GM06990 (cell line): ENCODE results near the gene GGA1.
A peak's percentile ranks its signal among the peaks of the same experiment; 100 is the strongest.
"Not testable (repeated sequence)": the region's sequence is repeated elsewhere in the genome, so short reads cannot be mapped to it uniquely, and the experiment has no call there.

Source experiments
- DNase-seq: peaks from one replicate; pipeline ENCODE4 v3.0.0-alpha.2; 2011; ENCODE audit not compliant: insufficient read length; ENCODE audit errors: extremely low read depth
- H3K27me3 ChIP-seq: replicated peaks from 2 replicates; pipeline ENCODE4 v1.6.0; 2011; ENCODE audit warnings: low read length; ENCODE audit not compliant: control insufficient read depth, insufficient read depth
- H3K36me3 ChIP-seq: 2 replicates; pipeline ENCODE4 v1.5.1; 2011; ENCODE audit warnings: low read length; ENCODE audit not compliant: control insufficient read depth, insufficient read depth
- H3K4me3 ChIP-seq: replicated peaks from 2 replicates; pipeline ENCODE4 v1.5.1; 2011; ENCODE audit warnings: low read depth, mild to moderate bottlenecking, control low read depth, low read length
- TF ChIP-seq, protein P1 (sequence below): IDR thresholded peaks from 2 replicates; pipeline ENCODE4 v1.5.1; 2011; ENCODE audit warnings: low read length, control low read depth, mild to moderate bottlenecking, inconsistent platforms; ENCODE audit not compliant: insufficient read depth, poor library complexity, severe bottlenecking

GGA1 gene

DNA sequence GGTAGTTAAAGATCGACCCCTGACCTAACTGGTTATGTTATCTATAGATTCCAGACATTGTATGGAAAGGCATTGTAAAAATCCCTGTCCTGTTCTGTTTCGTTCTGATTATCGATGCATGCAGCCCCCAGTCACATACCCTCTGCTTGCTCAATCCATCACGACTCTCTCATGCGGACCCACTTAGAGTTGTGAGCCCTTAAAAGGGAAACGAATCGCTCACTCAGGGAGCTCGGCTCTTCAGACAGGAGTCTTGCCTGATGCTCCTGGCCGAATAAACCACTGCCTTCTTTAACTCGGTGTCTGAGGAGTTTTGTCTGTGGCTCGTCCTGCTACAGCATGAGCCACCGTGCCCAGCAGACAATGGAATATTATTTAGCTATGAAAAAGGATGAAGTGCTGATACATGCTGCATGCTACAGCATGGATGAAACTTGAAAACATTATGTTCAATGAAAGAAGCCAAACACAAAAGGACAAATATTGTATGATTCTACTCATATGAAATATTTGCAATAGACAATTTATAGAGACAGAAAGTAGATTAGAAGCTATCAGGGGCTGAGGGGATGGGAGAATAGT is 16.7 kb upstream of the GGA1 start:
- TF ChIP-seq, protein P1, sequence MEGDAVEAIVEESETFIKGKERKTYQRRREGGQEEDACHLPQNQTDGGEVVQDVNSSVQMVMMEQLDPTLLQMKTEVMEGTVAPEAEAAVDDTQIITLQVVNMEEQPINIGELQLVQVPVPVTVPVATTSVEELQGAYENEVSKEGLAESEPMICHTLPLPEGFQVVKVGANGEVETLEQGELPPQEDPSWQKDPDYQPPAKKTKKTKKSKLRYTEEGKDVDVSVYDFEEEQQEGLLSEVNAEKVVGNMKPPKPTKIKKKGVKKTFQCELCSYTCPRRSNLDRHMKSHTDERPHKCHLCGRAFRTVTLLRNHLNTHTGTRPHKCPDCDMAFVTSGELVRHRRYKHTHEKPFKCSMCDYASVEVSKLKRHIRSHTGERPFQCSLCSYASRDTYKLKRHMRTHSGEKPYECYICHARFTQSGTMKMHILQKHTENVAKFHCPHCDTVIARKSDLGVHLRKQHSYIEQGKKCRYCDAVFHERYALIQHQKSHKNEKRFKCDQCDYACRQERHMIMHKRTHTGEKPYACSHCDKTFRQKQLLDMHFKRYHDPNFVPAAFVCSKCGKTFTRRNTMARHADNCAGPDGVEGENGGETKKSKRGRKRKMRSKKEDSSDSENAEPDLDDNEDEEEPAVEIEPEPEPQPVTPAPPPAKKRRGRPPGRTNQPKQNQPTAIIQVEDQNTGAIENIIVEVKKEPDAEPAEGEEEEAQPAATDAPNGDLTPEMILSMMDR = no peak
- H3K4me3 ChIP-seq = peak overlapping the region; percentile 38
- DNase-seq = no peak
- H3K27me3 ChIP-seq = no peaks in the 10 kb centered on the region
- no peaks in the 10 kb centered on the region for H3K36me3 ChIP-seq

DNA sequence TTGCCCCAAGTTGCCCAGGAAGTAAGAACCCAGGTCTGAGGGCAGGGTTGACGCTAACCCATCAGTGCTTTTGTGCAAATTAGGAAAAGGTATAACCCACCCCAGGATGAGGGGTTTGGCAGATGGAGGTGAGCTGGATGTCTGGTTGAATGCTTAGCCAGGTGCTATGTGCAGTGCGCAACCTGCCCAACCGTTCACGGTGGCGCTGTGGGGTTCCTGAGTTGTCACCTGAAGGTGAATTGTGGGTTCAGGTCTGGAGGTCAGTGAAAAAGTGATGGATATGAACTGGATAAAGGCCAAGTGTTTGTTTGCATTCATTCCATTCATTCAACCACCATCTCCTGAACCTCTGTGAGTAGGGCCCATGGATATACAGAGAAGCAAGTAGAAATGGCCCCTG is 14.4 kb upstream of the GGA1 start:
- Histone ChIP-seq H3K27me3 (no peaks in the 10 kb centered on the region), H3K4me3 (no peak overlapping the region), H3K36me3 (no peaks in the 10 kb centered on the region)
- TF ChIP-seq, protein P1 = no peak
- DNase-seq = no peak

DNA sequence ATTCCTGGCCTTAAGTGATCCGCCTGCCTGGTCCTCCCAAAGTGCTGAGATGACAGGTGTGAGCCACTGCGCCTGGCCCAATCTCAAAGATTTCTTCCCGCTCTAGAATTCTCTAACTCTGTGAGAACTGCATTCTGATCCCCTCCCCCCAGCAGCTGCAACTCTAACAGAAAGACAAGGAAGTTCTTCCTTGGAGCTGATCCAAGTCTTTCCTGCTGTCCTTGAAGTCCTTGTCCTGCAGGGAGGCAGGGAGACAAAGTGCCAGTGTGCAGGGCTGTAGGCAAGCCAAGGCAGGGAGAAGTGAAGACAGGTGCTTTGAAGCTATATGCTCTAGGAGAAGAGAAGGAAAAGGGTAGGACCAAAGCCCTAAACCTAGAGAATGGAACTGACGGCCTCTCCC is 9.5 kb upstream of the GGA1 start:
- H3K36me3 ChIP-seq = no peaks in the 10 kb centered on the region
- no peaks in the 10 kb centered on the region for H3K27me3 ChIP-seq
- DNase-seq = no peak
- TF ChIP-seq, protein P1 = no peak
- H3K4me3 ChIP-seq = no peak overlapping the region

DNA sequence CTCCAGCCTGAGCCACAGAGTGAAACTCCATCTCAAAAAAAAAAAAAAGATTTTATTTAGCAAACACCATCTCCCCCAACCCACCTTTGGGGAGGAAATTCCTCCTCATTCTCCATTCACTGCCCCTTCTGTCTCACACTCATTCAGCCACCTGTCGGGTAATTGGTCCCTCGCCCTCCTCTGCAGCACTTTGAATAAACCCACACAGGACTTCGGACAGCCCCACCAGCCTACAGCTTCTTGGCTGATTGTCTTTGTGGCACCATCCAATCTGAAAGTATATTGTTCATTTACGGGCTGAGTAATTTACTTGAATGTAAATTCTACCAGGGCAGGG is 7.5 kb upstream of the GGA1 start:
- no peaks in the 10 kb centered on the region for H3K36me3 ChIP-seq
- no peak overlapping the region for H3K4me3 ChIP-seq
- TF ChIP-seq, protein P1 = no peak
- H3K27me3 ChIP-seq = no peaks in the 10 kb centered on the region
- DNase-seq = no peak

DNA sequence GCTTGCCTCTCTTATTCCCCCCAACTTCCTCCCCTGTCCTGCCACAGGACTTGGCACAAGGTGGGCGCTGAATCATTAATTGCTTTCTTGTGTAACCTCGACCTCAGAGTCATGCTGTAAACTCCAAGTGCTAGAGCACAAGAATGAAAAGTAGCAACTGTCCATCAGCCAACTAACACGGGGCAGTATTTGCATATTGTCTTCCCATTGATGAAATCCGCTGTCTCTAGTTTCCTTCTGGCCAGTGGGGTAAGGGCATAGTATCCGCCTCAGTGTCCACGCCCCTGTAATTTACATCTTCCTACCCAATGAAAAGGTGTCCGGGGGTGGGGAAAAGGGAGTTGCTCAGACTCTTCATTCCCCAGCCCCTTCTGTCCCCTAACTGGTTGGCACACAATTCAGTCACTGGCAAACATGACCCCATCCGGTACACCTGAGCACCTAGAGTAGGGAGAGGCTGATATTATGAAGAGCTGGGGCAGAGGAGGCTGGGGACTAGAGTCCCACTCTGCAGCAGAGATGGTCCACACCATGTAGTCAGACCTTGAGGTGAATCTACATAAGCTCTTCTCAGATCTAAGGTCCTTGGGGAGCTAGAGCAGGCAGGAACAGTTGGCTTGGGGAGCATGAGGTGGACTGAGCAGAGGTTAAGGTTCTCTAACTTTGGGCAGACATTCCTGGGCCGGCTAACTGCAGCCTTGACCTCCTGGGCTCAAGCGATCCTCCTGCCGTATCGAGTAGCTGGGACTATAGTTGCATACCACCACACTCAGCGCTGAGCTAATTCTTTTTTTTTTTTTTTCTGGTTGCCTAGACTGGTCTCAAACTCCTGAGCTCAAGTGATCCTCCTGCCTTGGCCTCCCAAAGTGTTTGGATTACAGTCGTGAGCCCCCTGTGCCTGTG is 6.8 kb upstream of the GGA1 start:
- no peaks in the 10 kb centered on the region for H3K36me3 ChIP-seq
- H3K27me3 ChIP-seq = no peaks in the 10 kb centered on the region
- TF ChIP-seq, protein P1 = no peak
- no peak for DNase-seq
- H3K4me3 ChIP-seq = no peak overlapping the region

DNA sequence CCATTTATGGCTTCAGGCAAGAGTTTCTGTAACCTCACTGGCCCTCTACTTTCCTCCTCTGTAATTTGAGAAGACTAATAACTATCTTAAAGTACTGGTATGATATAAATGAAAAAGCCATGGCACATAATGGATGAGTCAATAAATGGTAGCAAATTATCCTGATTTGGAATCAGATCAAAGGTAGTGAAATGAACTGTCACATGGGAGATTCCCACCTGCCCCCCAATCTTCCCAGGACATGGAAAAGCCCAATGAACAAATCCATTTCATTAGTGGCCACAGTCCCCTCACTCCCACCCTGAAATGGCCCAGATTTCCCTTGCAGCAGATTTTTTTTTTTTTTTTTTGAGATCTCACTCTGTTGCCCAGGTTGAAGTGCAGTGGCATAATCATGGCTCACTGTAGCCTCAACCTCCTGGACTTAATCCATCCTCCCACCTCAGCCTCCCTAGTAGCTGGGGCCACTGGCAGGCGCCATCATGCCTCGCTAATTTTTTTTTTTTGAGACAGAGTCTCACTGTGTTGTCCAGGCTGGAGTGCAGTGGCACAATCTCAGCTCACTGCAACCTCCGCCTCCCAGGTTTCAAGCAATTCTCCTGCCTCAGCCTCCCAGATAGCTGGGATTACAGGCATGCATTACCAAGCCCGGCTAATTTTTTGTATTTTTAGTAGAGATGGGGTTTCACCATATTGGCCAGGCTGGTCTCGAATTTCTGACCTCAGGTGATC is 5.9 kb upstream of the GGA1 start:
- not testable (repeated sequence) for H3K4me3 ChIP-seq, H3K27me3 ChIP-seq, H3K36me3 ChIP-seq, DNase-seq
